GM23338 (cell line): ENCODE results near the gene ZNF511. TPM values are rescaled to one million over a fixed set of nuclear protein-coding genes. Genes with fewer than 3 reads are reported as not detected.
"Not testable (repeated sequence)": the region's sequence is repeated elsewhere in the genome, so short reads cannot be mapped to it uniquely, and the experiment has no call there.

Experiments
- ATAC-seq: fragments of 200-7000 bp; cut with Tn5 transposase; 3 replicates; pipeline ENCODE4 v1.9.1; 2020
- DNase-seq: peaks from one replicate; pipeline ENCODE4 v3.0.0-alpha.2; 2015; ENCODE audit warnings: low spot score
- H2AFZ ChIP-seq: fragments of 200-600 bp; sonication (generic); 2 replicates; pipeline ENCODE4 v1.8.0; 2016; ENCODE audit warnings: antibody characterized with exemption, mild to moderate bottlenecking, moderate library complexity
- H3F3A ChIP-seq: fragments of 200-600 bp; sonication (generic); replicated peaks from 2 replicates; pipeline ENCODE4 v1.8.0; 2017; ENCODE audit warnings: antibody characterized with exemption, mixed run types, low read depth
- H3K27ac ChIP-seq: fragments of 200-600 bp; sonication (generic); 2 replicates; pipeline ENCODE4 v1.6.1; 2016; ENCODE audit warnings: low read depth
- H3K27me3 ChIP-seq: fragments of 200-600 bp; sonication (generic); 2 replicates; pipeline ENCODE4 v1.8.0; 2016; ENCODE audit warnings: mild to moderate bottlenecking, mixed run types, moderate library complexity; ENCODE audit not compliant: insufficient read depth
- H3K36me3 ChIP-seq: fragments of 200-600 bp; sonication (generic); 2 replicates; pipeline ENCODE4 v1.8.0; 2016; ENCODE audit warnings: mild to moderate bottlenecking; ENCODE audit not compliant: insufficient read depth
- H3K4me1 ChIP-seq: fragments of 200-600 bp; sonication (generic); 2 replicates; pipeline ENCODE4 v1.8.0; 2016; ENCODE audit warnings: mild to moderate bottlenecking, moderate library complexity; ENCODE audit not compliant: insufficient read depth
- H3K4me2 ChIP-seq: fragments of 200-600 bp; sonication (generic); 2 replicates; pipeline ENCODE4 v1.7.1; 2017; ENCODE audit warnings: mixed run types
- H3K4me3 ChIP-seq: fragments of 200-600 bp; sonication (generic); 2 replicates; pipeline ENCODE4 v1.6.1; 2016; ENCODE audit warnings: mixed run types
- H3K79me2 ChIP-seq: fragments of 200-600 bp; sonication (generic); replicated peaks from 2 replicates; pipeline ENCODE4 v1.8.0; 2017; ENCODE audit warnings: mild to moderate bottlenecking; ENCODE audit not compliant: insufficient read depth
- H3K9me2 ChIP-seq: fragments of 200-600 bp; sonication (generic); 2 replicates; pipeline ENCODE4 v1.8.0; 2017; ENCODE audit not compliant: insufficient read depth
- H4K20me1 ChIP-seq: fragments of 200-600 bp; sonication (generic); replicated peaks from 2 replicates; pipeline ENCODE4 v1.8.0; 2017; ENCODE audit warnings: mild to moderate bottlenecking; ENCODE audit not compliant: insufficient read depth
- H3K27ac Mint-ChIP-seq: 2 replicates; pipeline ENCODE4 v1.8.0; 2020; ENCODE audit warnings: inconsistent platforms, mild to moderate bottlenecking, moderate library complexity, mixed read lengths
- H3K27me3 Mint-ChIP-seq: 3 replicates; pipeline ENCODE4 v1.8.0; 2022; ENCODE audit warnings: low read depth, mild to moderate bottlenecking, moderate library complexity, mixed read lengths, inconsistent platforms; ENCODE audit not compliant: insufficient read depth, poor library complexity
- H3K36me3 Mint-ChIP-seq: 3 replicates; pipeline ENCODE4 v1.8.0; 2021; ENCODE audit warnings: low read depth, mild to moderate bottlenecking, inconsistent platforms, moderate library complexity, mixed read lengths
- H3K4me1 Mint-ChIP-seq: 3 replicates; pipeline ENCODE4 v1.8.0; 2020; ENCODE audit warnings: mild to moderate bottlenecking, inconsistent platforms, mixed read lengths
- H3K4me3 Mint-ChIP-seq: 3 replicates; pipeline ENCODE4 v1.8.0; 2021; ENCODE audit warnings: moderate library complexity, mild to moderate bottlenecking, inconsistent platforms, mixed read lengths
- H3K9me3 Mint-ChIP-seq: 3 replicates; pipeline ENCODE4 v1.8.0; 2020; ENCODE audit warnings: moderate library complexity, mild to moderate bottlenecking, inconsistent platforms, mixed read lengths
- CREB1 ChIP-seq: fragments of 250-450 bp; sonication (Bioruptor Pico); IDR thresholded peaks from 2 replicates; pipeline ENCODE4 v1.5.0; 2020; ENCODE audit warnings: low read depth, mild to moderate bottlenecking, moderate library complexity
- NANOG ChIP-seq: IDR thresholded peaks from 2 replicates; pipeline ENCODE4 v1.6.1; 2016; ENCODE audit warnings: antibody characterized with exemption, borderline replicate concordance
- polyA plus RNA-seq: library from polyadenylated mRNA; unstranded; fragments of >200 nt; fragmentation: Nextera tagmentation; extraction: Ambion mirVana; gene quantifications from 2 replicates; pipeline ENCODE4 v1.2.1, GENCODE V29; 2016
- total RNA-seq: library from RNA; depleted of rRNA; stranded (reverse); fragments of >200 nt; shearing (Covaris generic); gene quantifications from 2 replicates; pipeline ENCODE4 v1.2.3, GENCODE V29; 2014
- TF ChIP-seq, protein P1 (sequence below): IDR thresholded peaks from one replicate; pipeline ENCODE4 v1.6.1; 2018; ENCODE audit warnings: antibody characterized with exemption; ENCODE audit not compliant: unreplicated experiment
- TF ChIP-seq, protein P2 (sequence below): fragments of 250-450 bp; sonication (Bioruptor Pico); IDR thresholded peaks from 2 replicates; pipeline ENCODE4 v1.5.0; 2020; ENCODE audit warnings: mild to moderate bottlenecking, moderate library complexity
- TF ChIP-seq, protein P3 (sequence below), 2 experiments: fragments of 200-600 bp in 1 of 2; sonication (generic) in 1 of 2; conservative IDR thresholded peaks; 2 replicates each; pipeline versions ENCODE4 v1.5.1 to v1.6.1; 2016 to 2017; ENCODE audit warnings: antibody characterized with exemption in 2 of 2, low read depth in 2 of 2, mild to moderate bottlenecking in 2 of 2, moderate library complexity in 1 of 2

Gene ZNF511
- total and polyA plus RNA-seq, 2 experiments from 2014 or later = 41.3 to 104 TPM

DNA sequence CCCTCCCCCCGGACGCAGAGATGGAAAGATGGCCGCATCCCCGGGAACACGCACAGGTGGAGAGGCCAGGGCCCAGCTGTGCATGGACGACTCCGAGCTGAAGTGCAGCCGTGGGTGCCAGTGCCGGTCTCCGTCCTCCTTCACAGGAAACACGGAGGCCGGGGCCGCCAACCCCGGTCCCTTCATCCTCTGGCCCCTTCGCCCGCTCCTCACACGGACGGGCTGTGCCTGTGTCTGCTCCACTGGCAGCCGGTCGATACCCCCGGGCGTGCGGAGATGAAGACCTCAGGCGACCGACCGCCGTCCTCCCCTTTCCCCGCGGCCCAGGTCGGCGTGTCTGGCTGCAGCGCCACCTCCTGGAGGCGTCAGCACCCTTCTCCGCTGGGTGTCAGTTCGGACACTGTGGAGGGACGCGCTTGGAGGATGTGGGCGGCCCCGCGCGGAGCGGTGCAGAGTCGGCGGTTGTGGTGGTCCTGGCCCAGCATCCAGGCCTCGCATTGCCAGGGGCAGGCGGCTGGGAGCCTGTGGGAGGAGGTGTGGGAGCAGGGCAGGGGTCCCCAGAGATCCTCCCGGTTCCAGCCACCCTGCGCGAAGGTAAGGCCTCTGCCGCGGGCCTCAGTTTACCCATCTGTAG lies 9.9 kb downstream of the ZNF511 start:
- H3K27ac Mint-ChIP-seq = no peak overlapping the region
- peak overlapping the region; percentile 68 for H3K4me3 Mint-ChIP-seq
- no peaks in the 10 kb centered on the region; the same call in 2 of the 3 replicates for H3K36me3 Mint-ChIP-seq
- no peaks in the 10 kb centered on the region for H3K36me3 ChIP-seq
- H3F3A ChIP-seq = 0 out of 2 replicates have a peak, but pooled peaks cover 3% of the 10 kb centered on the region
- no peak overlapping the region for H3K27ac ChIP-seq
- peak; percentile 88 for DNase-seq
- peaks cover 3% of the 10 kb centered on the region; the same call in 1 of the 2 replicates for H3K27me3 ChIP-seq
- H4K20me1 ChIP-seq = no peaks in the 10 kb centered on the region
- peak overlapping the region; percentile 70 for H3K4me2 ChIP-seq
- H3K9me3 Mint-ChIP-seq = peaks cover 4% of the 10 kb centered on the region; the same call in 2 of the 3 replicates
- H3K79me2 ChIP-seq = no peaks in the 10 kb centered on the region
- H3K9me2 ChIP-seq = no peaks in the 10 kb centered on the region
- peak; percentile 98 for ATAC-seq
- no peaks in the 10 kb centered on the region; the same call in 2 of the 3 replicates for H3K4me1 Mint-ChIP-seq
- H3K4me3 ChIP-seq = peak overlapping the region; percentile 64
- TF ChIP-seq CREB1 (CRISPR knock-in tag) (peak; percentile 42; the same call in 1 of the 2 replicates), NANOG (no peak)
- TF ChIP-seq, protein P1, sequence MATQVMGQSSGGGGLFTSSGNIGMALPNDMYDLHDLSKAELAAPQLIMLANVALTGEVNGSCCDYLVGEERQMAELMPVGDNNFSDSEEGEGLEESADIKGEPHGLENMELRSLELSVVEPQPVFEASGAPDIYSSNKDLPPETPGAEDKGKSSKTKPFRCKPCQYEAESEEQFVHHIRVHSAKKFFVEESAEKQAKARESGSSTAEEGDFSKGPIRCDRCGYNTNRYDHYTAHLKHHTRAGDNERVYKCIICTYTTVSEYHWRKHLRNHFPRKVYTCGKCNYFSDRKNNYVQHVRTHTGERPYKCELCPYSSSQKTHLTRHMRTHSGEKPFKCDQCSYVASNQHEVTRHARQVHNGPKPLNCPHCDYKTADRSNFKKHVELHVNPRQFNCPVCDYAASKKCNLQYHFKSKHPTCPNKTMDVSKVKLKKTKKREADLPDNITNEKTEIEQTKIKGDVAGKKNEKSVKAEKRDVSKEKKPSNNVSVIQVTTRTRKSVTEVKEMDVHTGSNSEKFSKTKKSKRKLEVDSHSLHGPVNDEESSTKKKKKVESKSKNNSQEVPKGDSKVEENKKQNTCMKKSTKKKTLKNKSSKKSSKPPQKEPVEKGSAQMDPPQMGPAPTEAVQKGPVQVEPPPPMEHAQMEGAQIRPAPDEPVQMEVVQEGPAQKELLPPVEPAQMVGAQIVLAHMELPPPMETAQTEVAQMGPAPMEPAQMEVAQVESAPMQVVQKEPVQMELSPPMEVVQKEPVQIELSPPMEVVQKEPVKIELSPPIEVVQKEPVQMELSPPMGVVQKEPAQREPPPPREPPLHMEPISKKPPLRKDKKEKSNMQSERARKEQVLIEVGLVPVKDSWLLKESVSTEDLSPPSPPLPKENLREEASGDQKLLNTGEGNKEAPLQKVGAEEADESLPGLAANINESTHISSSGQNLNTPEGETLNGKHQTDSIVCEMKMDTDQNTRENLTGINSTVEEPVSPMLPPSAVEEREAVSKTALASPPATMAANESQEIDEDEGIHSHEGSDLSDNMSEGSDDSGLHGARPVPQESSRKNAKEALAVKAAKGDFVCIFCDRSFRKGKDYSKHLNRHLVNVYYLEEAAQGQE = no peak
- TF ChIP-seq, protein P2, sequence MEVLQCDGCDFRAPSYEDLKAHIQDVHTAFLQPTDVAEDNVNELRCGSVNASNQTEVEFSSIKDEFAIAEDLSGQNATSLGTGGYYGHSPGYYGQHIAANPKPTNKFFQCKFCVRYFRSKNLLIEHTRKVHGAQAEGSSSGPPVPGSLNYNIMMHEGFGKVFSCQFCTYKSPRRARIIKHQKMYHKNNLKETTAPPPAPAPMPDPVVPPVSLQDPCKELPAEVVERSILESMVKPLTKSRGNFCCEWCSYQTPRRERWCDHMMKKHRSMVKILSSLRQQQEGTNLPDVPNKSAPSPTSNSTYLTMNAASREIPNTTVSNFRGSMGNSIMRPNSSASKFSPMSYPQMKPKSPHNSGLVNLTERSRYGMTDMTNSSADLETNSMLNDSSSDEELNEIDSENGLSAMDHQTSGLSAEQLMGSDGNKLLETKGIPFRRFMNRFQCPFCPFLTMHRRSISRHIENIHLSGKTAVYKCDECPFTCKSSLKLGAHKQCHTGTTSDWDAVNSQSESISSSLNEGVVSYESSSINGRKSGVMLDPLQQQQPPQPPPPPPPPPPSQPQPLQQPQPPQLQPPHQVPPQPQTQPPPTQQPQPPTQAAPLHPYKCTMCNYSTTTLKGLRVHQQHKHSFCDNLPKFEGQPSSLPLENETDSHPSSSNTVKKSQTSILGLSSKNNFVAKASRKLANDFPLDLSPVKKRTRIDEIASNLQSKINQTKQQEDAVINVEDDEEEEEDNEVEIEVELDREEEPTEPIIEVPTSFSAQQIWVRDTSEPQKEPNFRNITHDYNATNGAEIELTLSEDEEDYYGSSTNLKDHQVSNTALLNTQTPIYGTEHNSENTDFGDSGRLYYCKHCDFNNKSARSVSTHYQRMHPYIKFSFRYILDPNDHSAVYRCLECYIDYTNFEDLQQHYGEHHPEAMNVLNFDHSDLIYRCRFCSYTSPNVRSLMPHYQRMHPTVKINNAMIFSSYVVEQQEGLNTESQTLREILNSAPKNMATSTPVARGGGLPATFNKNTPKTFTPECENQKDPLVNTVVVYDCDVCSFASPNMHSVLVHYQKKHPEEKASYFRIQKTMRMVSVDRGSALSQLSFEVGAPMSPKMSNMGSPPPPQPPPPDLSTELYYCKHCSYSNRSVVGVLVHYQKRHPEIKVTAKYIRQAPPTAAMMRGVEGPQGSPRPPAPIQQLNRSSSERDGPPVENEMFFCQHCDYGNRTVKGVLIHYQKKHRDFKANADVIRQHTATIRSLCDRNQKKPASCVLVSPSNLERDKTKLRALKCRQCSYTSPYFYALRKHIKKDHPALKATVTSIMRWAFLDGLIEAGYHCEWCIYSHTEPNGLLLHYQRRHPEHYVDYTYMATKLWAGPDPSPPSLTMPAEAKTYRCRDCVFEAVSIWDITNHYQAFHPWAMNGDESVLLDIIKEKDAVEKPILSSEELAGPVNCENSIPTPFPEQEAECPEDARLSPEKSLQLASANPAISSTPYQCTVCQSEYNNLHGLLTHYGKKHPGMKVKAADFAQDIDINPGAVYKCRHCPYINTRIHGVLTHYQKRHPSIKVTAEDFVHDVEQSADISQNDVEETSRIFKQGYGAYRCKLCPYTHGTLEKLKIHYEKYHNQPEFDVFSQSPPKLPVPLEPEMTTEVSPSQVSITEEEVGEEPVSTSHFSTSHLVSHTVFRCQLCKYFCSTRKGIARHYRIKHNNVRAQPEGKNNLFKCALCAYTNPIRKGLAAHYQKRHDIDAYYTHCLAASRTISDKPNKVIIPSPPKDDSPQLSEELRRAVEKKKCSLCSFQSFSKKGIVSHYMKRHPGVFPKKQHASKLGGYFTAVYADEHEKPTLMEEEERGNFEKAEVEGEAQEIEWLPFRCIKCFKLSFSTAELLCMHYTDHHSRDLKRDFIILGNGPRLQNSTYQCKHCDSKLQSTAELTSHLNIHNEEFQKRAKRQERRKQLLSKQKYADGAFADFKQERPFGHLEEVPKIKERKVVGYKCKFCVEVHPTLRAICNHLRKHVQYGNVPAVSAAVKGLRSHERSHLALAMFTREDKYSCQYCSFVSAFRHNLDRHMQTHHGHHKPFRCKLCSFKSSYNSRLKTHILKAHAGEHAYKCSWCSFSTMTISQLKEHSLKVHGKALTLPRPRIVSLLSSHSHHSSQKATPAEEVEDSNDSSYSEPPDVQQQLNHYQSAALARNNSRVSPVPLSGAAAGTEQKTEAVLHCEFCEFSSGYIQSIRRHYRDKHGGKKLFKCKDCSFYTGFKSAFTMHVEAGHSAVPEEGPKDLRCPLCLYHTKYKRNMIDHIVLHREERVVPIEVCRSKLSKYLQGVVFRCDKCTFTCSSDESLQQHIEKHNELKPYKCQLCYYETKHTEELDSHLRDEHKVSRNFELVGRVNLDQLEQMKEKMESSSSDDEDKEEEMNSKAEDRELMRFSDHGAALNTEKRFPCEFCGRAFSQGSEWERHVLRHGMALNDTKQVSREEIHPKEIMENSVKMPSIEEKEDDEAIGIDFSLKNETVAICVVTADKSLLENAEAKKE (CRISPR knock-in tag) = no peak
- TF ChIP-seq, protein P3, sequence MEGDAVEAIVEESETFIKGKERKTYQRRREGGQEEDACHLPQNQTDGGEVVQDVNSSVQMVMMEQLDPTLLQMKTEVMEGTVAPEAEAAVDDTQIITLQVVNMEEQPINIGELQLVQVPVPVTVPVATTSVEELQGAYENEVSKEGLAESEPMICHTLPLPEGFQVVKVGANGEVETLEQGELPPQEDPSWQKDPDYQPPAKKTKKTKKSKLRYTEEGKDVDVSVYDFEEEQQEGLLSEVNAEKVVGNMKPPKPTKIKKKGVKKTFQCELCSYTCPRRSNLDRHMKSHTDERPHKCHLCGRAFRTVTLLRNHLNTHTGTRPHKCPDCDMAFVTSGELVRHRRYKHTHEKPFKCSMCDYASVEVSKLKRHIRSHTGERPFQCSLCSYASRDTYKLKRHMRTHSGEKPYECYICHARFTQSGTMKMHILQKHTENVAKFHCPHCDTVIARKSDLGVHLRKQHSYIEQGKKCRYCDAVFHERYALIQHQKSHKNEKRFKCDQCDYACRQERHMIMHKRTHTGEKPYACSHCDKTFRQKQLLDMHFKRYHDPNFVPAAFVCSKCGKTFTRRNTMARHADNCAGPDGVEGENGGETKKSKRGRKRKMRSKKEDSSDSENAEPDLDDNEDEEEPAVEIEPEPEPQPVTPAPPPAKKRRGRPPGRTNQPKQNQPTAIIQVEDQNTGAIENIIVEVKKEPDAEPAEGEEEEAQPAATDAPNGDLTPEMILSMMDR (conservative IDR thresholded peaks at IDR 0.05; ENCODE audit: low read depth in 2 of 2) = peak; percentile 77 to 93
- peak overlapping the region; percentile 59; the same call in 1 of the 2 replicates for H2AFZ ChIP-seq
- peaks cover 24% of the 10 kb centered on the region for H3K27me3 Mint-ChIP-seq
- no peaks in the 10 kb centered on the region for H3K4me1 ChIP-seq

DNA sequence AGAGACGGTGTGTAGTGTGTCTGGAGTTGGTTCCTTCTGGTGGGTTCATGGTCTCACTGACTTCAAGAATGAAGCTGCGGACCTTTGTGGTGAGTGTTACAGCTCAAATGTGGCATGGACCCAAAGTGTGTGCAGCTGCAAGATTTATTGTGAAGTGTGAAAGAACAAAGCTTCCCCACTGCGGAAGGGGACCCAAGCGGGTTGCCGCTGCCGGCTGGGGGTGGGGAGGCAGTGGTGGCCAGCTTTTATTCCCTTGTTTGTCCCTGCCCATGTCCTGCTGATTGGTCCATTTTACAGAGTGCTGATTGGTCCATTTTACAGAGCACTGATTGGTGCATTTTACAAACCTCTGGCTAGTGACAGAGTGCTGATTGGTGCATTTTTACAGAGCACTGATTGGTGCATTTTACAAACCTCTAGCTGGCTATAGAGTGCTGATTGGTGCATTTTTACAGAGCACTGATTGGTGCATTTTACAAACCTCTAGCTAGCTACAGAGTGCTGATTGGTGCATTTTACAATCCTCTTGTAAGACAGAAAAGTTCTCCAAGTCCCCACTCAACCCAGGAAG lies 12.2 kb downstream of the ZNF511 start:
- not testable (repeated sequence) for H4K20me1 ChIP-seq
- peaks cover 31% of the 10 kb centered on the region for H3K27me3 Mint-ChIP-seq

More for the DNA sequence above, 12.2 kb downstream of the ZNF511 start:
- not testable (repeated sequence) for H3K36me3 Mint-ChIP-seq, H3K4me3 ChIP-seq, H2AFZ ChIP-seq, H3K27ac ChIP-seq, H3K27ac Mint-ChIP-seq, H3K79me2 ChIP-seq, H3K4me2 ChIP-seq, H3F3A ChIP-seq, H3K4me3 Mint-ChIP-seq, H3K4me1 ChIP-seq, ATAC-seq, DNase-seq, H3K36me3 ChIP-seq, H3K9me2 ChIP-seq, H3K9me3 Mint-ChIP-seq, H3K4me1 Mint-ChIP-seq
- peaks cover 16% of the 10 kb centered on the region for H3K27me3 ChIP-seq
